K562 (cell line): ENCODE results near the gene ANKRD13B. TPM values are rescaled to one million over a fixed set of nuclear protein-coding genes. Genes with fewer than 3 reads are reported as not detected.

Experiments
- CBFA2T2 ChIP-seq: fragments of 450-650 bp; conservative IDR thresholded peaks from 2 replicates; pipeline ENCODE4 v1.6.1; 2017; ENCODE audit warnings: mild to moderate bottlenecking
- CSDE1 ChIP-seq, 2 experiments: fragments of 450-650 bp; IDR thresholded peaks; 2 replicates each; pipeline ENCODE4 v1.6.1; 2016; ENCODE audit warnings: mild to moderate bottlenecking in 1 of 2
- EGR1 ChIP-seq: fragments of 450-650 bp; conservative IDR thresholded peaks from 2 replicates; pipeline ENCODE4 v1.6.1; 2017; ENCODE audit warnings: mild to moderate bottlenecking
- POLR2H ChIP-seq: IDR thresholded peaks from 2 replicates; pipeline ENCODE4 v1.6.1; 2016; ENCODE audit warnings: missing genetic modification characterization, low read depth, mild to moderate bottlenecking, control low read depth, missing compliant biosample characterization, moderate library complexity
- SIN3A ChIP-seq, 2 experiments: fragments of 150-350 bp in 1 of 2; IDR thresholded peaks; 2 replicates each; pipeline ENCODE4 v1.6.1; 2011 to 2016; ENCODE audit warnings: borderline replicate concordance in 2 of 2, low read depth in 2 of 2, low read length in 2 of 2, mild to moderate bottlenecking in 2 of 2, moderate library complexity in 2 of 2; ENCODE audit not compliant: control insufficient read depth in 1 of 2
- TCF3 ChIP-seq: sonication (generic); formaldehyde crosslinking; IDR thresholded peaks from 2 replicates; pipeline ENCODE4 v1.4.0; 2020; ENCODE audit warnings: mild to moderate bottlenecking, missing genetic modification reagents
- ZBED1 ChIP-seq: IDR thresholded peaks from 2 replicates; pipeline ENCODE4 v1.6.1; 2014
- ZNF12 ChIP-seq: sonication (generic); formaldehyde crosslinking; IDR thresholded peaks from 2 replicates; pipeline ENCODE4 v1.4.0; 2020; ENCODE audit warnings: mild to moderate bottlenecking, missing genetic modification reagents
- polyA plus RNA-seq, 8 experiments: library from polyadenylated mRNA; depleted of rRNA in 4 of 8; stranded (reverse) in 5 of 8; unstranded in 3 of 8; fragments of >200 nt; fragmentation: Nextera tagmentation in 2 of 8; fragmentation: Illumina TruSeq in 1 of 8; extraction: Ambion mirVana in 2 of 8; extraction: Trizol in 1 of 8; gene quantifications; 2 replicates each; pipeline versions ENCODE4 v1.2.1 to v1.2.3, GENCODE V29; 2011 to 2014; ENCODE audit warnings: inconsistent platforms in 1 of 8, missing spikeins in 1 of 8
- total RNA-seq, 7 experiments: library from RNA; depleted of rRNA in 6 of 7; stranded (reverse); fragments of >200 nt in 6 of 7; fragmentation: Illumina TruSeq in 2 of 7; extraction: Trizol in 2 of 7; gene quantifications; 2 replicates each; pipeline versions ENCODE4 v1.2.1 to v1.2.3, GENCODE V29; 2011 to 2021; ENCODE audit warnings: low replicate concordance in 1 of 7
- TF ChIP-seq, protein P1 (sequence below): fragments of 250-450 bp; sonication (Bioruptor Pico); IDR thresholded peaks from 2 replicates; pipeline ENCODE4 v1.5.0; 2022; ENCODE audit warnings: mild to moderate bottlenecking
- TF ChIP-seq, protein P2 (sequence below): fragments of 200-800 bp; sonication (Bioruptor generic); IDR thresholded peaks from 2 replicates; pipeline ENCODE4 v1.6.1; 2017; ENCODE audit warnings: missing genetic modification characterization, missing compliant biosample characterization
- TF ChIP-seq, protein P3 (sequence below): sonication (generic); formaldehyde crosslinking; IDR thresholded peaks from 2 replicates; pipeline ENCODE4 v1.9.0; 2022; ENCODE audit warnings: mild to moderate bottlenecking, missing genetic modification reagents
- TF ChIP-seq, protein P4 (sequence below): IDR thresholded peaks from 2 replicates; pipeline ENCODE4 v1.6.1; 2016; ENCODE audit warnings: missing genetic modification characterization, missing compliant biosample characterization

ANKRD13B gene
- total and polyA plus RNA-seq, 9 of the 15 experiments (the other 6 are each of a cell fraction or from before 2014, with no cell fraction given), result 0.15 to 28.1 (median 4.6) TPM

DNA sequence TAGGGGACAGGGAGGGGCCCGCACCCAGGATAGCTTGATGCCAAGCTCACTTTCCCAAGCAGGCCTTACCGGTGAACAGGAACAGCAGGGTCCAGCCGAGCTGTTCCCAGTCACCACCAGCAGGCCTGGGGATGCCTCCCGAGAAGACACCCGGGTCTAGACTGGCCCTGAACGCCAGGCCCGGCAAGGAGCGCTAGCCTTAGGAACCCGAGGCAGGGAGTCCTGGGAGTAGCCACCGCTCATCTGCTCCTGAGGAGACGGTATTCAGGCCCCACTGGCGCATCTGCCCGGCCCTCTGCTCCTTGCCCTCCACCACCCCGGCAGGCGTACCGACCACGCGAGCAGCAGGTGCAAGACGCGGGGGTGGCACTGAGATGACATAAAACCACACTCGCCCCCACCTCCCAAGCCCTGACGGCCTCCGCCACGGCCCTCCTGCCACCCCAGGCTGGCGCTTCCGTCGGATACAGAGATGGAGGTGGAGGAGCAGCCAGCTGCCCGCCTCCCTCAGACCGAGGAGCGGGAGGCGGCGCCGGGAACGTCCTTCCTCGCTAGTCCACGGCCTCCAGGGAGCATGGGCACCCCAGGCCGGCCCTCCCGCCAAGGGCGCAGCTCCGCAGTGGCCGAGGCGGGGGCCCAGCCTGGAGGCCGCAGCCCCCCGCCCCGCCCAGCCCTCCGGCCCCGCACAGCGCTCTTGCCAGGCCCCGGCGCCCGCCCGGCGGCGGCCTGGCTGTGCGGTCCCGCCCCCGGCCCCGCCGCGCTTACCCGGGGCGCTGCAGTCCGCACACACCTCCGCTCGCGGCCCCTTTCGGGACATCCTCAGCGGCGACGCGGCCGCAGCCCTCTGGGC, 4.1 kb upstream of the ANKRD13B start (continued):
- TF ChIP-seq SIN3A (IDR thresholded peaks at IDR 0.05; ENCODE audit: borderline replicate concordance in 2 of 2, control insufficient read depth in 1 of 2, low read depth in 2 of 2, low read length in 2 of 2), result peak in 1 of 2 experiments; percentile 7; a peak in 1 of 4 replicates
- TF ChIP-seq ZNF12 (CRISPR knock-in tag), result no peak
- no peak for TF ChIP-seq CSDE1 (IDR thresholded peaks at IDR 0.05)
- no peak for TF ChIP-seq TCF3 (CRISPR knock-in tag)
- TF ChIP-seq, protein P1, sequence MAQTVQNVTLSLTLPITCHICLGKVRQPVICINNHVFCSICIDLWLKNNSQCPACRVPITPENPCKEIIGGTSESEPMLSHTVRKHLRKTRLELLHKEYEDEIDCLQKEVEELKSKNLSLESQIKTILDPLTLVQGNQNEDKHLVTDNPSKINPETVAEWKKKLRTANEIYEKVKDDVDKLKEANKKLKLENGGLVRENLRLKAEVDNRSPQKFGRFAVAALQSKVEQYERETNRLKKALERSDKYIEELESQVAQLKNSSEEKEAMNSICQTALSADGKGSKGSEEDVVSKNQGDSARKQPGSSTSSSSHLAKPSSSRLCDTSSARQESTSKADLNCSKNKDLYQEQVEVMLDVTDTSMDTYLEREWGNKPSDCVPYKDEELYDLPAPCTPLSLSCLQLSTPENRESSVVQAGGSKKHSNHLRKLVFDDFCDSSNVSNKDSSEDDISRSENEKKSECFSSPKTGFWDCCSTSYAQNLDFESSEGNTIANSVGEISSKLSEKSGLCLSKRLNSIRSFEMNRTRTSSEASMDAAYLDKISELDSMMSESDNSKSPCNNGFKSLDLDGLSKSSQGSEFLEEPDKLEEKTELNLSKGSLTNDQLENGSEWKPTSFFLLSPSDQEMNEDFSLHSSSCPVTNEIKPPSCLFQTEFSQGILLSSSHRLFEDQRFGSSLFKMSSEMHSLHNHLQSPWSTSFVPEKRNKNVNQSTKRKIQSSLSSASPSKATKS (CRISPR knock-in tag), result no peak
- no peak for TF ChIP-seq POLR2H (tag)
- TF ChIP-seq, protein P2, sequence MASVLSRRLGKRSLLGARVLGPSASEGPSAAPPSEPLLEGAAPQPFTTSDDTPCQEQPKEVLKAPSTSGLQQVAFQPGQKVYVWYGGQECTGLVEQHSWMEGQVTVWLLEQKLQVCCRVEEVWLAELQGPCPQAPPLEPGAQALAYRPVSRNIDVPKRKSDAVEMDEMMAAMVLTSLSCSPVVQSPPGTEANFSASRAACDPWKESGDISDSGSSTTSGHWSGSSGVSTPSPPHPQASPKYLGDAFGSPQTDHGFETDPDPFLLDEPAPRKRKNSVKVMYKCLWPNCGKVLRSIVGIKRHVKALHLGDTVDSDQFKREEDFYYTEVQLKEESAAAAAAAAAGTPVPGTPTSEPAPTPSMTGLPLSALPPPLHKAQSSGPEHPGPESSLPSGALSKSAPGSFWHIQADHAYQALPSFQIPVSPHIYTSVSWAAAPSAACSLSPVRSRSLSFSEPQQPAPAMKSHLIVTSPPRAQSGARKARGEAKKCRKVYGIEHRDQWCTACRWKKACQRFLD (CRISPR knock-in tag), result no peak
- TF ChIP-seq EGR1, result peak; percentile 64
- no peak for TF ChIP-seq CBFA2T2
- TF ChIP-seq, protein P3, sequence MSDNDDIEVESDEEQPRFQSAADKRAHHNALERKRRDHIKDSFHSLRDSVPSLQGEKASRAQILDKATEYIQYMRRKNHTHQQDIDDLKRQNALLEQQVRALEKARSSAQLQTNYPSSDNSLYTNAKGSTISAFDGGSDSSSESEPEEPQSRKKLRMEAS (CRISPR knock-in tag), result peak; percentile 15; the same call in 1 of the 2 replicates
- no peak for TF ChIP-seq ZBED1
- TF ChIP-seq, protein P4, sequence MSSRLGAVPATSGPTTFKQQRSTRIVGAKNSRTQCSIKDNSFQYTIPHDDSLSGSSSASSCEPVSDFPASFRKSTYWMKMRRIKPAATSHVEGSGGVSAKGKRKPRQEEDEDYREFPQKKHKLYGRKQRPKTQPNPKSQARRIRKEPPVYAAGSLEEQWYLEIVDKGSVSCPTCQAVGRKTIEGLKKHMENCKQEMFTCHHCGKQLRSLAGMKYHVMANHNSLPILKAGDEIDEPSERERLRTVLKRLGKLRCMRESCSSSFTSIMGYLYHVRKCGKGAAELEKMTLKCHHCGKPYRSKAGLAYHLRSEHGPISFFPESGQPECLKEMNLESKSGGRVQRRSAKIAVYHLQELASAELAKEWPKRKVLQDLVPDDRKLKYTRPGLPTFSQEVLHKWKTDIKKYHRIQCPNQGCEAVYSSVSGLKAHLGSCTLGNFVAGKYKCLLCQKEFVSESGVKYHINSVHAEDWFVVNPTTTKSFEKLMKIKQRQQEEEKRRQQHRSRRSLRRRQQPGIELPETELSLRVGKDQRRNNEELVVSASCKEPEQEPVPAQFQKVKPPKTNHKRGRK (tag), result no peak
